Pancreas (tissue), 10 donors: ENCODE measurements around the gene CACNA2D3. TPM values are rescaled to one million over a fixed set of nuclear protein-coding genes. Genes with fewer than 3 reads are reported as not detected.

ENCODE experiments used
- ATAC-seq, 4 donors: fragments of 200-7000 bp; cut with Tn5 transposase; one replicate each; pipeline versions ENCODE4 v1.8.0 to v1.9.1; 2020; ENCODE audit warnings: mild to moderate bottlenecking in 4 of 4, moderate library complexity in 4 of 4
- DNase-seq, 6 donors: peaks; one replicate each; pipeline ENCODE4 v3.0.0-alpha.2; 2020
- FAIRE-seq: peaks from 2 replicates; lab custom pipeline; 2012; peaks lifted over from hg19 to GRCh38; lab: Jason Lieb, UNC
- H3K27ac ChIP-seq, 4 donors: fragments of 200-600 bp; sonication (generic); 1 replicate in 3 of 4; 2 replicates in 1 of 4; pipeline versions ENCODE4 v1.5.0 to v1.8.0; 2020
- H3K27me3 ChIP-seq, 4 donors: fragments of 200-600 bp; one replicate each; pipeline ENCODE4 v1.8.0; 2021
- H3K36me3 ChIP-seq, 3 donors: fragments of 200-600 bp; sonication (generic) in 1 of 3; one replicate each; pipeline versions ENCODE4 v1.5.0 to v1.8.0; 2020 to 2021
- H3K4me1 ChIP-seq, 3 donors: fragments of 200-600 bp; one replicate each; pipeline ENCODE4 v1.8.0; 2021
- H3K4me3 ChIP-seq, 4 donors: fragments of 200-600 bp; sonication (generic) in 2 of 4; one replicate each; pipeline versions ENCODE4 v1.5.0 to v1.8.0; 2020 to 2021
- H3K9me3 ChIP-seq, 4 donors: fragments of 200-600 bp; one replicate each; pipeline ENCODE4 v1.8.0; 2021
- WGBS, 2 donors: extraction: QIAGEN DNeasy Blood & Tissue Kit; methylation state at CpG; one replicate each; pipeline ENCODE4 v1.1.7; 2013; 5-methylcytosine and 5-hydroxymethylcytosine counted together
- intact Hi-C, 3 donors: fragments of 100-400 bp; cut with DNase I; formaldehyde crosslinking; loops; one replicate each; pipeline versions ENCODE4 v1.11.1 to v1.14.2; 2022
- polyA plus RNA-seq, 2 donors: library from polyadenylated mRNA; stranded (reverse); fragments of 200-250 nt; gene quantifications; one replicate each; pipeline ENCODE4 v1.2.3, GENCODE V29; 2013
- total RNA-seq, 6 donors: library from RNA; stranded (reverse); fragmentation: NEBNext Ultra II Directional in 4 of 6; extraction: Animal tissue kit (Norgen Biotek cat#: 25700) in 4 of 6; gene quantifications; one replicate each; pipeline versions ENCODE4 v1.2.1 to v1.2.4, GENCODE V29; 2021 to 2023
- TF ChIP-seq, protein P1 (sequence below), 4 donors: fragments of 200-600 bp; sonication (generic) in 3 of 4; IDR thresholded peaks; one replicate each; pipeline versions ENCODE4 v1.5.0 to v1.8.0; 2021; ENCODE audit warnings: antibody characterized with exemption in 4 of 4
- donor health status: healthy with polysubstance abuse.
- donor health status: DM: no; HTN: no; CAD: no; lungs with moderate emphysema.
- donor health status: DM: no; HTN: no; CAD: no.
- donor health status: control.
- donor health status: control.
- donor health status: Bipolar disorder and iron deficiency.
- donor health status: DM: yes; HTN: yes; CAD: no.
- donor health status: DM: no; HTN: no; CAD: no.
- donor health status: DM: no; HTN: no; CAD: no.
- donor health status: DM: yes; HTN: yes; CAD: no.

The CACNA2D3 gene
- total and polyA plus RNA-seq, 8 donors: 0.19 to 0.75 (median 0.37) TPM; not detected in 2

DNA sequence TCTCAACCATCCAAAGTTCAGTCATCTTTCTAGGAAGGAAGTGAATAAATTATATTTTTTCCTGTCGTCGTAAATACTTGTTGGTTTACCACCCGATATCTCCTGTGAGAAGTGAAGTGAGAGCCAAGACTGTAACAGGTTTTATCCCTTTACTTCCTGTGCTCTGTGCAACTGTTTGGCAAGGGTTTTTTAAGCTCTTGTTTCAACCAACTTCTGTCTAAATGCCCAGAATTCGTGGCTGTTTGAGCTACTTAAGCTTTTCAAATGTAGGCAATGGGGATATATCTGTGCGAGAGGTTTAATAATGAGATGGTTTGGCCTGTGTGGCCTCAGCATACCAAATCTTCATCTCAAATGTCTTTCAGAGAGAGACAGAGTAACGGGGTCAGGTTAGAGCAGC is 670.8 kb downstream of the CACNA2D3 start:
- no peaks in the 10 kb centered on the region for H3K4me1 ChIP-seq
- no peak overlapping the region for H3K27ac ChIP-seq
- ATAC-seq (no peak), DNase-seq (no peak), FAIRE-seq (no peak)
- TF ChIP-seq, protein P1, sequence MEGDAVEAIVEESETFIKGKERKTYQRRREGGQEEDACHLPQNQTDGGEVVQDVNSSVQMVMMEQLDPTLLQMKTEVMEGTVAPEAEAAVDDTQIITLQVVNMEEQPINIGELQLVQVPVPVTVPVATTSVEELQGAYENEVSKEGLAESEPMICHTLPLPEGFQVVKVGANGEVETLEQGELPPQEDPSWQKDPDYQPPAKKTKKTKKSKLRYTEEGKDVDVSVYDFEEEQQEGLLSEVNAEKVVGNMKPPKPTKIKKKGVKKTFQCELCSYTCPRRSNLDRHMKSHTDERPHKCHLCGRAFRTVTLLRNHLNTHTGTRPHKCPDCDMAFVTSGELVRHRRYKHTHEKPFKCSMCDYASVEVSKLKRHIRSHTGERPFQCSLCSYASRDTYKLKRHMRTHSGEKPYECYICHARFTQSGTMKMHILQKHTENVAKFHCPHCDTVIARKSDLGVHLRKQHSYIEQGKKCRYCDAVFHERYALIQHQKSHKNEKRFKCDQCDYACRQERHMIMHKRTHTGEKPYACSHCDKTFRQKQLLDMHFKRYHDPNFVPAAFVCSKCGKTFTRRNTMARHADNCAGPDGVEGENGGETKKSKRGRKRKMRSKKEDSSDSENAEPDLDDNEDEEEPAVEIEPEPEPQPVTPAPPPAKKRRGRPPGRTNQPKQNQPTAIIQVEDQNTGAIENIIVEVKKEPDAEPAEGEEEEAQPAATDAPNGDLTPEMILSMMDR (IDR thresholded peaks at IDR 0.05): no peak
- no peaks in the 10 kb centered on the region for H3K27me3 ChIP-seq
- no peaks in the 10 kb centered on the region for H3K9me3 ChIP-seq
- no peaks in the 10 kb centered on the region for H3K36me3 ChIP-seq
- intact Hi-C loops: no loop called here
- 70 to 81% methylated on average over 6 of the region's 6 CpGs for WGBS, 2 donors
- H3K4me3 ChIP-seq: no peak overlapping the region

DNA sequence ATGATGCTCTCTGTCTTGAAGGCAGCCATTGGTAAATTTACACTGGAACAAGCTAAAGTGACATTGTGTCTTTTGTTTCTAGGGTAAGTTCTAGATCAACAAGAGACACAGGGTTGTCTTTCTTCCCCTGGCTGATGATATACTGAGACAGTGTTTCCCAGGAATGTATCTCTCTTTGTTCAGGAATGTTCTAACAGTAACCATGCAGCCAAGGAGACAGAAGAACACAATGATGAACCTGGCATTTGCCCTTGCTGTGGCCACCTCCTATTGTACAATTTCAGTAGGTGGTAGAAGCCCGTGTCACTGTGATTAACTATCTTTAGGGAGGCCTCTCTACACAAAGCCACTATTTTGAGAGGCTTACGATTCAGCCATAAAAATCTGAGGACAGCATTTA is 674.8 kb downstream of the CACNA2D3 start:
- no peaks in the 10 kb centered on the region for H3K27me3 ChIP-seq
- TF ChIP-seq, protein P1 (IDR thresholded peaks at IDR 0.05): no peak
- intact Hi-C loops: no loop called here
- H3K4me3 ChIP-seq: no peak overlapping the region
- DNase-seq (no peak), FAIRE-seq (no peak), ATAC-seq (no peak)
- no peaks in the 10 kb centered on the region for H3K4me1 ChIP-seq
- no peak overlapping the region for H3K27ac ChIP-seq
- no peaks in the 10 kb centered on the region for H3K36me3 ChIP-seq
- no peaks in the 10 kb centered on the region for H3K9me3 ChIP-seq
- WGBS, 2 donors: 58 to 61% methylated on average over 2 of the region's 2 CpGs

GRCh38 chr3:54800478-54800877 is 678.1 kb downstream of the CACNA2D3 start:
- H3K27me3 ChIP-seq: no peaks in the 10 kb centered on the region
- H3K9me3 ChIP-seq: no peaks in the 10 kb centered on the region
- TF ChIP-seq, protein P1 (IDR thresholded peaks at IDR 0.05): no peak
- ATAC-seq: no peak
- no peak overlapping the region for H3K27ac ChIP-seq
- 63 to 81% methylated on average over 1 of the region's 1 CpG for WGBS, 2 donors
- FAIRE-seq: no peak
- intact Hi-C loops: no loop called here
- no peaks in the 10 kb centered on the region for H3K36me3 ChIP-seq
- no peaks in the 10 kb centered on the region for H3K4me1 ChIP-seq
- no peak overlapping the region for H3K4me3 ChIP-seq
- no peak for DNase-seq

GRCh38 chr3:54801977-54802376 is 679.6 kb downstream of the CACNA2D3 start:
- FAIRE-seq: no peak
- no peaks in the 10 kb centered on the region for H3K36me3 ChIP-seq
- no peak overlapping the region for H3K4me3 ChIP-seq
- no peaks in the 10 kb centered on the region for H3K4me1 ChIP-seq
- H3K27ac ChIP-seq: no peak overlapping the region
- ATAC-seq: no peak
- H3K27me3 ChIP-seq: no peaks in the 10 kb centered on the region
- intact Hi-C loops: no loop called here
- TF ChIP-seq, protein P1 (IDR thresholded peaks at IDR 0.05): no peak
- DNase-seq: no peak
- no peaks in the 10 kb centered on the region for H3K9me3 ChIP-seq

DNA sequence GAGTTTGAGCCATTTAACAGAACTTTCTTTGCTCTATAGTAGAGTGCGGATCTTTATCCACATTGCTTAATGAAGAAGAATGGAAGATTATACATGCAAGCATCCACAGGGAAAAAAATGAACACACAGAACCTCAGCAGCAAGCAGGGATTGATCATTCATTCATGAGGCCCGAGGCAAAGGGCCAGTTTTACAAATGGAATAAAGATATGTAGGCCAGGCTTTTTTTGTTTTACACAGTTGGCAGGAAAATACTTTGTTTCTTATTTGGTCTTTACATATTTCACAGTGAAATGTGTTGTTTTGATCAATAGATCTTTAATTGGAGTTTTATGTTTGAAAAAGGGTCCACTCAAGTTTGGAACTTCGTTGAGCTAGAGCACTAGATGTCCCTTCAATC is 688.0 kb downstream of the CACNA2D3 start:
- H3K36me3 ChIP-seq: no peaks in the 10 kb centered on the region
- no peak overlapping the region for H3K4me3 ChIP-seq
- H3K4me1 ChIP-seq: no peaks in the 10 kb centered on the region
- no peak for FAIRE-seq
- no peak for DNase-seq
- ATAC-seq: no peak
- 58 to 65% methylated on average over 3 of the region's 3 CpGs for WGBS, 2 donors
- intact Hi-C loops: no loop called here
- no peak overlapping the region for H3K27ac ChIP-seq
- no peaks in the 10 kb centered on the region for H3K9me3 ChIP-seq
- TF ChIP-seq, protein P1 (IDR thresholded peaks at IDR 0.05): no peak
- H3K27me3 ChIP-seq: no peaks in the 10 kb centered on the region
